Skeletal muscle tissue (tissue), 4 donors: ENCODE results near the gene GSTM3. TPM values are rescaled to one million over a fixed set of nuclear protein-coding genes. Genes with fewer than 3 reads are reported as not detected.
A peak's percentile ranks its signal among the peaks of the same experiment; 100 is the strongest.
"Not testable (repeated sequence)": the region's sequence is repeated elsewhere in the genome, so short reads cannot be mapped to it uniquely, and the experiment has no call there.

Experiments
- H3K27ac ChIP-seq: one replicate; pipeline ENCODE4 v1.7.0; 2013; ENCODE audit warnings: mild to moderate bottlenecking, low read depth, low read length, inconsistent platforms
- H3K27me3 ChIP-seq, 3 donors: one replicate each; pipeline ENCODE4 v1.7.0; 2013; ENCODE audit warnings: low read length in 3 of 3; ENCODE audit not compliant: control insufficient read depth in 3 of 3, insufficient read depth in 3 of 3
- H3K36me3 ChIP-seq, 3 donors: one replicate each; pipeline ENCODE4 v1.7.0; 2013; ENCODE audit warnings: low read length in 3 of 3; ENCODE audit not compliant: control insufficient read depth in 3 of 3, insufficient read depth in 3 of 3
- H3K4me1 ChIP-seq, 3 donors: one replicate each; pipeline ENCODE4 v1.7.0; 2013; ENCODE audit warnings: low read length in 3 of 3, mild to moderate bottlenecking in 3 of 3; ENCODE audit not compliant: control insufficient read depth in 3 of 3, insufficient read depth in 3 of 3
- H3K4me3 ChIP-seq, 3 donors: one replicate each; pipeline ENCODE4 v1.7.0; 2013; ENCODE audit warnings: low read length in 3 of 3
- H3K9ac ChIP-seq, 3 donors: one replicate each; pipeline ENCODE4 v1.7.0; 2013; ENCODE audit warnings: low read length in 3 of 3, mild to moderate bottlenecking in 3 of 3, moderate library complexity in 2 of 3, low read depth in 1 of 3
- H3K9me3 ChIP-seq, 3 donors: one replicate each; pipeline ENCODE4 v1.7.0; 2013; ENCODE audit warnings: low read length in 3 of 3; ENCODE audit not compliant: control insufficient read depth in 3 of 3
- total RNA-seq: library from RNA; depleted of rRNA; stranded (reverse); fragments of >200 nt; gene quantifications from one replicate; pipeline ENCODE4 v1.2.3, GENCODE V29; 2014
- donor health status: Osteomylitis.

Gene GSTM3
- total RNA-seq, 1 donor from 2014 or later = 24.5 TPM

DNA sequence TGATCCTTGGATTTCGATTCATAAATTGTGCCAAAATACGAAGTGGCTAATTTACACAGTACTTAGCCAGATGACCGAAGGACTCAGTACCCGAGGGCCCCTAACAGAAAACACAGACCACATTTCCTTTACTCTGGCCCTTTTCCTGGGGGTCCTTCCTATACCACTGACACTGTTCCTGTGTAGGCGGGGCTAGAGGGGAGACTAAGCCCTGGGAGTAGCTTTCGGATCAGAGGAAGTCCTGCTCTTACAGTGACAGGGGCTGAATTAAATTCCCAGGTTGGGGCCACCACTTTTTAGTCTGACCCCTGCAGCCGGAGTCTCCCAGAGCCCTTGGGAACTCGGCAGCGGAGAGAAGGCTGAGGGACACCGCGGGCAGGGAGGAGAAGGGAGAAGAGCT is 53.7 kb downstream of the GSTM3 start:
- not testable (repeated sequence) for H3K27ac ChIP-seq, H3K27me3 ChIP-seq, H3K9me3 ChIP-seq, H3K9ac ChIP-seq, H3K36me3 ChIP-seq, H3K4me1 ChIP-seq
- H3K4me3 ChIP-seq = peak overlapping the region in 1 of 3 donors; percentile 73

DNA sequence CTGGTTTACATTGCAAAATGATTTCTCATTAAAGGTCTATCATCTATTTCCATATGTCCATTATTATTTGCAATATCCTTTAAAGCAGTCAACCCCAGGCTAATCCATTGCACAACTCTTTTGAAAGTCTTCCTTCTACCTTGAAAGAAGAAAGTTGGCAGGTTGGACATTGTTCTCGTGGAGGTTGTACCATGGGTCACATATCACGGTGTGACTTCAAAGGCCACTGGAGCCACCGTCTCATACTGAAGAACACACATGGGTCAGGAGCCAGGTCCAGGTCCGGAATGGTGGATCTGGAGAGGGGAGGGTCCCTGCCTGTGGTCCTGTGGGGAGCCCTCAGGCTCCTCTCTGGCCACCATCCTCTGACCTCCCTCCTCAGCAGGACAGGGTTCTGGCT is 54.9 kb downstream of the GSTM3 start:
- not testable (repeated sequence) for H3K4me3 ChIP-seq, H3K4me1 ChIP-seq, H3K9me3 ChIP-seq, H3K27me3 ChIP-seq, H3K36me3 ChIP-seq, H3K27ac ChIP-seq, H3K9ac ChIP-seq

DNA sequence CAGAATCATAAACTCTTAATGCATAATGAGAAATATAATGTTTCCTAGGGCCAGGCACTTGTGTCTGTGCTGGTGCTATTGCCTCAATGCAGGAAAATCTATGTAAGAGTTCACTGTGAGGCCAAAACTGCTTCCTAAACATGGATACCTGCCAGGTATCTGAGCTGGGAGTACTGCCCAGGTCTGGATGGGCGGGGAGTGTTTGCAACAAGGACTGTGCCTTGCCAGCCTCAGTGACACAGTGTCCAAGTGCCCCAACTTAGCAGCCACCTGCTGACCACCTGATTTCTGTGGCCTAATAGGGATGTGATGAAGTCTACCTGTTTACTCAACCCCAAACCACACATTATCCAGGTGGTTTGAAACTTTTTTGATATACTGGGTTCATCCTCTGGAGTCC is 55.4 kb downstream of the GSTM3 start:
- H3K4me1 ChIP-seq, H3K27ac ChIP-seq, H3K36me3 ChIP-seq, H3K9ac ChIP-seq, H3K9me3 ChIP-seq, H3K4me3 ChIP-seq, H3K27me3 ChIP-seq: not testable (repeated sequence)

DNA sequence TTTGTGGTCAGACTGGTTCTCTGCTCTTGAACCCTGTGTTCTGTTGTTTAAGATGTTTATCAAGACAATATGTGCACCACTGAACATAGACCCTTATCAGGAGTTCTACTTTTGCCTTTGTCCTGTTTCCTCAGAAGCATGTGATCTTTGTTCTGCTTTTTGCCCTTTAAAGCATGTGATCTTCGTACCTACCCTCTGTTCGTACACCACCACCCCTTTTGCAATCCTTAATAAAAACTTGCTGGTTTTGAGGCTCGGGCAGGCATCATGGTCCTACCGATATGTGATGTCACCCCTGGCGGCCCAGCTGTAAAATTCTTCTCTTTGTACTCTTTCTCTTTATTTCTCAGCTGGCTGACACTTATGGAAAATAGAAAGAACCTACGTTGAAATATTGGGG is 56.1 kb downstream of the GSTM3 start:
- H3K36me3 ChIP-seq = not testable (repeated sequence)

More for the DNA sequence above, 56.1 kb downstream of the GSTM3 start:
- H3K9ac ChIP-seq, H3K27ac ChIP-seq, H3K4me3 ChIP-seq, H3K9me3 ChIP-seq, H3K27me3 ChIP-seq, H3K4me1 ChIP-seq: not testable (repeated sequence)

Other genes with a start within 250 kb of the GSTM3 start
- gene CYB561D1, start 246.9 kb downstream of the GSTM3 start, total RNA-seq = 4.2 TPM
- 8.4 TPM for gene AMIGO1, start 231.3 kb downstream of the GSTM3 start, total RNA-seq
- gene GPR61, start 201.2 kb downstream of the GSTM3 start, total RNA-seq = 0.52 TPM
- 8.4 TPM for gene GNAI3, start 192.4 kb downstream of the GSTM3 start, total RNA-seq
- not detected for gene GNAT2, start 121.4 kb downstream of the GSTM3 start, total RNA-seq
- gene AMPD2, start 121.2 kb downstream of the GSTM3 start, total RNA-seq = 34.4 TPM
- gene GSTM4, start 84.9 kb downstream of the GSTM3 start, total RNA-seq = 10.4 TPM
- gene GSTM2, start 73.0 kb downstream of the GSTM3 start, total RNA-seq = 32.9 TPM
- 16.7 TPM for gene GSTM1, start 53.2 kb downstream of the GSTM3 start, total RNA-seq
- gene GSTM5, start 28.8 kb downstream of the GSTM3 start, total RNA-seq = 11.5 TPM
- not detected for gene EPS8L3, start 22.9 kb upstream of the GSTM3 start, total RNA-seq
- gene CSF1, start 169.8 kb upstream of the GSTM3 start, total RNA-seq = 7.3 TPM
- 21.9 TPM for gene AHCYL1, start 243.7 kb upstream of the GSTM3 start, total RNA-seq